ENCODE measurements around the gene PSMG3. TPM values are rescaled to one million over a fixed set of nuclear protein-coding genes. Genes with fewer than 3 reads are reported as not detected.

The PSMG3 gene
- total and polyA plus RNA-seq, 2 donors (not counting 3 experiments of a cell fraction or from before 2014, with no cell fraction given), result 25.5 to 49.7 TPM

DNA sequence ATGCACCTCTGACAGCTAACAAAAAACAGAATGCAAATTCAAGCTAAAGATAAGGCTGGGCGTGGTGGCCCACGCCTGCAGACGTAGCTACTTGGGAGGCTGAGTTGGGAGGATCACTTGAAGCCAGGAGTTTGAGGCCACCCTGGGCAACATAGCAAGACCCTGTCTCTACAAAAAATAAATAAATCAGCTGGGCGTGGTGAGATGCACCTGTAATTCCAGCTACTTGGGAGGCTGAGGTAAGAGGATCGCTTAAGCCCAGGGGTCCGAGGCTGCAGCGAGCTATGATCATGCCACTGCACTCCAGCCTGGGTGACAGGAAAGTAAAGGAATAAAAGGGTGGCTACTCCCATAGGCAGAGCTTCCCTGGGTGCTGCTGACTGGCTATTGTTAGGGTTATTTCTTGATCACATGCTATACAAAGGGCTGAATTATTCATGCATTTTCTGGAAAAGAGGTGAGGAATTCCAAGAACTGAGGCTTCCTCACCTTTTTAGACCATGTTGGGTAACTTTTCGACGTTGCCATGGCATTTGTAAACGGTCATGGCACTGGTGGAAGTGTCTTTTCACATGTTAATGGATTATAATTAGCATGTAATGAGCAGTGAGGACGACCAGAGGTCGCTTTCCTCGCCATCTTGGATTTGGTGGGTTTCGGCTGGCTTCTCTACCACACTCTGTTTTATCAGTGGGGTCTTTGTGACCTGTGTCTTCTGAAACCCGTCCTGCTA is 6.9 kb upstream of the PSMG3 start:
- no peaks in the 10 kb centered on the region for H3K27me3 ChIP-seq (ENCODE audit: control insufficient read depth in 2 of 2, insufficient read depth in 2 of 2, low read length in 2 of 2)
- no peaks in the 10 kb centered on the region for H3K9me1 ChIP-seq (replicated peaks; ENCODE audit: control insufficient read depth, extremely low read depth, insufficient read depth, low read length)
- DNase-seq (ENCODE audit: low read depth, low spot score) (no peak), FAIRE-seq (no peak)
- no peaks in the 10 kb centered on the region for H3K4me1 ChIP-seq (ENCODE audit: control insufficient read depth, extremely low read depth, insufficient read depth, low read length)
- H4K20me1 ChIP-seq (replicated peaks; ENCODE audit: control insufficient read depth, extremely low read depth, insufficient read depth, low read length), result no peaks in the 10 kb centered on the region
- no peak overlapping the region for H3K9ac ChIP-seq (replicated peaks; ENCODE audit: extremely low read depth, insufficient read depth, low read length)
- intact Hi-C loops (cut with micrococcal nuclease), result loop anchor here (5.0 to 10.0 kb wide), 2 partner anchors 181 to 858 kb away; no protein-coding TSS in a partner anchor
- H3K79me2 ChIP-seq (ENCODE audit: control insufficient read depth, insufficient read depth, low read length), result no peaks in the 10 kb centered on the region
- ChIA-PET POLR2A (no interaction called here), CTCF (interaction anchor here (0.9 to 1.4 kb wide), 3 partner anchors 9 to 892 kb away, joined by 3 to 6 read pairs (median 3); no protein-coding TSS in a partner anchor)
- no peak overlapping the region for H3K4me3 ChIP-seq (replicated peaks in 1 of 3; ENCODE audit: insufficient read depth in 1 of 3, low read depth in 1 of 3, low read length in 3 of 3)
- TF ChIP-seq POLR2AphosphoS5 (IDR thresholded peaks at IDR 0.05; ENCODE audit: insufficient read depth, low read depth, low read length) (no peak), FOS (IDR thresholded peaks at IDR 0.05; ENCODE audit: borderline replicate concordance, insufficient read depth, low read length) (no peak), CTCF (IDR thresholded peaks at IDR 0.05; ENCODE audit: extremely low read depth in 1 of 2, insufficient read depth in 1 of 2, low read depth in 1 of 2, low read length in 2 of 2) (no peak), EZH2 (IDR thresholded peaks at IDR 0.05; ENCODE audit: borderline replicate concordance, low read depth, low read length, severe bottlenecking) (no peak), JUN (IDR thresholded peaks at IDR 0.05; ENCODE audit: borderline replicate concordance, insufficient read depth, insufficient read length, low read depth) (no peak), POLR2A (IDR thresholded peaks at IDR 0.05; ENCODE audit: low read depth, low read length) (no peak), MAX (IDR thresholded peaks at IDR 0.05; ENCODE audit: insufficient read depth, insufficient read length) (no peak), MYC (IDR thresholded peaks at IDR 0.05; ENCODE audit: low read depth, low read length) (no peak), GATA2 (IDR thresholded peaks at IDR 0.05; ENCODE audit: insufficient read depth, insufficient read length, low read depth, low read length) (no peak)
- H3K4me2 ChIP-seq (ENCODE audit: insufficient read depth, low read length), result no peak overlapping the region
- no peak overlapping the region for H2AFZ ChIP-seq (ENCODE audit: low read depth, low read length)
- no peaks in the 10 kb centered on the region for H3K36me3 ChIP-seq (ENCODE audit: control insufficient read depth in 2 of 2, extremely low read depth in 1 of 2, insufficient read depth in 2 of 2, low read length in 2 of 2)
- dilution Hi-C loops (cut with MboI; ENCODE audit: extremely low pct_ligation_motif_present, low sequenced_read_pairs), result no loop called here
- BruUV-seq (replicated peaks), result no TSS peak
- no peaks in the 10 kb centered on the region for H3K9me3 ChIP-seq (replicated peaks; ENCODE audit: control insufficient read depth, insufficient read depth, low read length)
- no peak overlapping the region for H3K27ac ChIP-seq (ENCODE audit: insufficient read depth, low read depth, low read length)
